HepG2 (cell line): ENCODE data around the gene DDR1. TPM values are rescaled to one million over a fixed set of nuclear protein-coding genes. Genes with fewer than 3 reads are reported as not detected.

Experiments
- ATF7 ChIP-seq, 2 experiments: fragments of 450-650 bp in 1 of 2; sonication (generic) in 1 of 2; formaldehyde crosslinking in 1 of 2; IDR thresholded peaks; 2 replicates each; pipeline versions ENCODE4 v1.4.0 to v1.6.1; 2016 to 2020; ENCODE audit warnings: antibody characterized with exemption in 1 of 2, mild to moderate bottlenecking in 1 of 2, missing genetic modification reagents in 1 of 2
- CHCHD3 ChIP-seq: sonication (generic); formaldehyde crosslinking; IDR thresholded peaks from 2 replicates; pipeline ENCODE4 v1.8.0; 2022; ENCODE audit warnings: mild to moderate bottlenecking, missing genetic modification reagents, moderate library complexity
- ELK4 ChIP-seq: sonication (generic); formaldehyde crosslinking; IDR thresholded peaks from 2 replicates; pipeline ENCODE4 v1.9.0; 2021; ENCODE audit warnings: missing genetic modification reagents, borderline replicate concordance
- ESRRA ChIP-seq: sonication (generic); formaldehyde crosslinking; IDR thresholded peaks from 2 replicates; pipeline ENCODE4 v1.5.1; 2020; ENCODE audit warnings: mild to moderate bottlenecking, low read depth, missing genetic modification reagents
- FOSL1 ChIP-seq: sonication (generic); formaldehyde crosslinking; IDR thresholded peaks from 2 replicates; pipeline ENCODE4 v1.9.0; 2021; ENCODE audit warnings: missing genetic modification reagents, borderline replicate concordance
- FOXK1 ChIP-seq: sonication (generic); formaldehyde crosslinking; IDR thresholded peaks from 2 replicates; pipeline ENCODE4 v1.4.0; 2020; ENCODE audit warnings: low read depth, missing genetic modification reagents, borderline replicate concordance
- HBP1 ChIP-seq: IDR thresholded peaks from 2 replicates; pipeline ENCODE4 v1.6.1; 2016; ENCODE audit warnings: low read depth, control low read depth
- LCORL ChIP-seq, 2 experiments: fragments of 450-650 bp in 1 of 2; sonication (generic) in 1 of 2; formaldehyde crosslinking in 1 of 2; IDR thresholded peaks; 2 replicates each; pipeline versions ENCODE4 v1.5.0 to v1.6.1; 2017 to 2020; ENCODE audit warnings: antibody characterized with exemption in 1 of 2, missing genetic modification reagents in 1 of 2
- MATR3 ChIP-seq: sonication (generic); formaldehyde crosslinking; IDR thresholded peaks from 2 replicates; pipeline ENCODE4 v1.4.0; 2020; ENCODE audit warnings: missing genetic modification reagents
- MLLT10 ChIP-seq: sonication (generic); formaldehyde crosslinking; IDR thresholded peaks from 2 replicates; pipeline ENCODE4 v1.4.0; 2020; ENCODE audit warnings: missing genetic modification reagents
- MZF1 ChIP-seq: sonication (generic); formaldehyde crosslinking; IDR thresholded peaks from 2 replicates; pipeline ENCODE4 v1.8.1; 2023; ENCODE audit warnings: mild to moderate bottlenecking, missing genetic modification reagents, borderline replicate concordance
- PRMT3 ChIP-seq: sonication (generic); formaldehyde crosslinking; IDR thresholded peaks from 2 replicates; pipeline ENCODE4 v1.8.1; 2022; ENCODE audit warnings: low read depth, mild to moderate bottlenecking, moderate library complexity, missing genetic modification reagents, borderline replicate concordance
- RAD51 ChIP-seq: fragments of 450-650 bp; IDR thresholded peaks from 2 replicates; pipeline ENCODE4 v1.6.1; 2016; ENCODE audit warnings: borderline replicate concordance
- SRSF9 ChIP-seq: fragments of 200-400 bp; formaldehyde crosslinking; IDR thresholded peaks from 2 replicates; pipeline ENCODE4 v1.6.1; 2018; ENCODE audit warnings: borderline replicate concordance, mild to moderate bottlenecking, low read depth, low read length; ENCODE audit not compliant: insufficient read depth, poor library complexity, severe bottlenecking
- ZBTB7A ChIP-seq: sonication (generic); formaldehyde crosslinking; IDR thresholded peaks from 2 replicates; pipeline ENCODE4 v1.8.0; 2022; ENCODE audit warnings: mild to moderate bottlenecking, missing genetic modification reagents
- ZFP91 ChIP-seq: sonication (generic); formaldehyde crosslinking; IDR thresholded peaks from 2 replicates; pipeline ENCODE4 v1.9.0; 2022; ENCODE audit warnings: missing genetic modification reagents, mild to moderate bottlenecking, borderline replicate concordance
- ZMYM3 ChIP-seq: sonication (generic); formaldehyde crosslinking; IDR thresholded peaks from 2 replicates; pipeline ENCODE4 v1.5.1; 2020; ENCODE audit warnings: mild to moderate bottlenecking, missing genetic modification reagents
- ZNF160 ChIP-seq: sonication (generic); formaldehyde crosslinking; IDR thresholded peaks from 2 replicates; pipeline ENCODE4 v1.8.0; 2022; ENCODE audit warnings: mild to moderate bottlenecking, inconsistent platforms, missing genetic modification reagents
- ZNF230 ChIP-seq: sonication (generic); formaldehyde crosslinking; IDR thresholded peaks from 2 replicates; pipeline ENCODE4 v1.4.0; 2020; ENCODE audit warnings: mild to moderate bottlenecking, missing genetic modification reagents
- ZNF256 ChIP-seq: sonication (generic); formaldehyde crosslinking; conservative IDR thresholded peaks from 2 replicates; pipeline ENCODE4 v1.4.0; 2020; ENCODE audit warnings: missing genetic modification reagents
- ZNF33A ChIP-seq: sonication (generic); formaldehyde crosslinking; IDR thresholded peaks from 2 replicates; pipeline ENCODE4 v1.5.1; 2020; ENCODE audit warnings: missing genetic modification reagents, mild to moderate bottlenecking, moderate library complexity, borderline replicate concordance
- ZNF446 ChIP-seq: sonication (generic); formaldehyde crosslinking; IDR thresholded peaks from 2 replicates; pipeline ENCODE4 v1.5.0; 2020; ENCODE audit warnings: mild to moderate bottlenecking, missing genetic modification reagents
- ZNF607 ChIP-seq: sonication (generic); formaldehyde crosslinking; IDR thresholded peaks from 2 replicates; pipeline ENCODE4 v1.5.1; 2020; ENCODE audit warnings: missing genetic modification reagents, mild to moderate bottlenecking, borderline replicate concordance
- ZSCAN22 ChIP-seq: sonication (generic); formaldehyde crosslinking; IDR thresholded peaks from 2 replicates; pipeline ENCODE4 v1.4.0; 2020; ENCODE audit warnings: mild to moderate bottlenecking, missing genetic modification reagents
- polyA plus RNA-seq, 8 experiments: library from polyadenylated mRNA; depleted of rRNA in 3 of 8; stranded (reverse) in 7 of 8; unstranded in 1 of 8; fragments of >200 nt; fragmentation: Illumina TruSeq in 4 of 8; extraction: Trizol in 4 of 8; gene quantifications; 2 replicates each; pipeline versions ENCODE4 v1.2.1 to v1.2.3, GENCODE V29; 2011 to 2016; ENCODE audit warnings: low read depth in 4 of 8, missing spikeins in 1 of 8, mixed read lengths in 1 of 8; ENCODE audit not compliant: insufficient read depth in 1 of 8
- total RNA-seq, 5 experiments: library from RNA; depleted of rRNA; stranded (reverse); fragments of >200 nt; fragmentation: Illumina TruSeq; extraction: Trizol; gene quantifications; 2 replicates each; pipeline ENCODE4 v1.2.3, GENCODE V29; 2016; ENCODE audit warnings: low read depth in 1 of 5

Gene DDR1
- total and polyA plus RNA-seq, 2 of the 13 experiments (the other 11 are each of a cell fraction or from before 2014, with no cell fraction given) = 16.7 to 20.2 TPM

GRCh38 chr6:30882759-30883684 is 1.3 kb upstream of the DDR1 start (continued):
- no peak for TF ChIP-seq PRMT3
- no peak for TF ChIP-seq LCORL (IDR thresholded peaks at IDR 0.05)
- TF ChIP-seq LCORL (CRISPR knock-in tag; IDR thresholded peaks at IDR 0.05) = peak; percentile 28; the same call in 1 of the 2 replicates
- no peak for TF ChIP-seq MLLT10 (CRISPR knock-in tag)
- no peak for TF ChIP-seq FOXK1 (CRISPR knock-in tag)
- no peak for TF ChIP-seq ZNF446 (CRISPR knock-in tag)
- TF ChIP-seq ZNF256 (CRISPR knock-in tag) = no peak
- no peak for TF ChIP-seq ESRRA (CRISPR knock-in tag)
- TF ChIP-seq ZNF607 (CRISPR knock-in tag) = no peak
- no peak for TF ChIP-seq ZSCAN22 (CRISPR knock-in tag)
- no peak for TF ChIP-seq FOSL1 (CRISPR knock-in tag)
- no peak for TF ChIP-seq ZBTB7A
- no peak for TF ChIP-seq ZNF230 (CRISPR knock-in tag)
- TF ChIP-seq ZMYM3 (CRISPR knock-in tag) = no peak
- TF ChIP-seq ELK4 (CRISPR knock-in tag) = no peak
- no peak for TF ChIP-seq CHCHD3 (CRISPR knock-in tag)
- no peak for TF ChIP-seq HBP1 (CRISPR knock-in tag)
- TF ChIP-seq MZF1 (CRISPR knock-in tag) = no peak
- TF ChIP-seq ATF7 (IDR thresholded peaks at IDR 0.05) = no peak
- TF ChIP-seq ATF7 (CRISPR knock-in tag; IDR thresholded peaks at IDR 0.05) = no peak
- TF ChIP-seq MATR3 (CRISPR knock-in tag) = no peak
- 0 out of 2 replicates have a peak, but pooled peaks have one; percentile 66 for TF ChIP-seq ZFP91 (CRISPR knock-in tag)
- no peak for TF ChIP-seq RAD51
- TF ChIP-seq ZNF33A (CRISPR knock-in tag) = no peak
- TF ChIP-seq SRSF9 = no peak
- no peak for TF ChIP-seq ZNF160 (CRISPR knock-in tag)
